BJ (cell line): ENCODE data around the gene NCR3LG1. TPM values are rescaled to one million over a fixed set of nuclear protein-coding genes. Genes with fewer than 3 reads are reported as not detected.

Source experiments
- CTCF ChIA-PET: fragments of 350-600 bp; formaldehyde crosslinking; extraction: SDS; loops from one replicate; lab custom pipeline; 2021; ENCODE audit warnings: antibody characterized with exemption, inconsistent platforms; lab: Yijun Ruan, JAX
- POLR2A ChIA-PET: fragments of 300-600 bp; sonication (Branson Sonifier 250); formaldehyde crosslinking; extraction: SDS; loops from one replicate; lab custom pipeline; 2021; ENCODE audit warnings: antibody characterized with exemption; lab: Charles Lee
- DNase-seq: peaks from one replicate; pipeline ENCODE4 v3.0.0-alpha.2; 2011; ENCODE audit warnings: low read depth
- H3K27me3 ChIP-seq: 2 replicates; pipeline ENCODE4 v1.6.0; 2011; ENCODE audit warnings: low read length; ENCODE audit not compliant: control insufficient read depth, insufficient read depth
- H3K36me3 ChIP-seq: 2 replicates; pipeline ENCODE4 v1.5.1; 2011; ENCODE audit warnings: low read length; ENCODE audit not compliant: control insufficient read depth, insufficient read depth
- H3K4me3 ChIP-seq: 2 replicates; pipeline ENCODE4 v1.5.1; 2011; ENCODE audit warnings: low read depth, mild to moderate bottlenecking, control low read depth, low read length
- polyA plus RNA-seq: library from polyadenylated mRNA; depleted of rRNA; stranded (reverse); fragments of >200 nt; gene quantifications from 2 replicates; pipeline ENCODE4 v1.2.3, GENCODE V29; 2011
- TF ChIP-seq, protein P1 (sequence below): IDR thresholded peaks from 2 replicates; pipeline ENCODE4 v1.5.1; 2011; ENCODE audit warnings: low read depth, mild to moderate bottlenecking, control low read depth, inconsistent platforms, low read length, moderate library complexity; ENCODE audit not compliant: insufficient read depth

Gene NCR3LG1
- polyA plus RNA-seq, 1 experiment: 1.5 TPM

DNA sequence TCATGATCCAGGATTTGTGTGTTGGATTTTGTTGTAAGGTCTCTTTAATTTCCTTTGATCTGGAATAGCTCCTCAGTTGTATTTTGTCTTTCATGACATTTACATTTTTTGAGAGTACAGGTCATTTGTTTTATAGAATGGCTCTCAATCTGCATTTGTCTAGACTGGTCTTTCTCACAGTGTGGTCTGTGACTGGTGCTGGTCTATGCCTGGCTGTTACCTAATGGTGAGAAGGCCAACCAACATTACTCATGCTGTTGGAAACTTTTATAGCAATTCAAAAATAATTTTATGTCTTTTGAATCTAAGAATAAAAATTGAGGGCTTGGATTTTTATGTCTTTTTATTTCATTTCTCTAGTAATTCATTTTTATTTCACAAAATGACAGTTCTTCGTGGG is 3.9 kb upstream of the NCR3LG1 start:
- ChIA-PET CTCF (interaction anchor here (1.1 kb wide), 1 partner anchor 94 kb away, joined by 3 read pairs; no protein-coding TSS in a partner anchor), POLR2A (no interaction called here)
- DNase-seq: no peak
- TF ChIP-seq, protein P1, sequence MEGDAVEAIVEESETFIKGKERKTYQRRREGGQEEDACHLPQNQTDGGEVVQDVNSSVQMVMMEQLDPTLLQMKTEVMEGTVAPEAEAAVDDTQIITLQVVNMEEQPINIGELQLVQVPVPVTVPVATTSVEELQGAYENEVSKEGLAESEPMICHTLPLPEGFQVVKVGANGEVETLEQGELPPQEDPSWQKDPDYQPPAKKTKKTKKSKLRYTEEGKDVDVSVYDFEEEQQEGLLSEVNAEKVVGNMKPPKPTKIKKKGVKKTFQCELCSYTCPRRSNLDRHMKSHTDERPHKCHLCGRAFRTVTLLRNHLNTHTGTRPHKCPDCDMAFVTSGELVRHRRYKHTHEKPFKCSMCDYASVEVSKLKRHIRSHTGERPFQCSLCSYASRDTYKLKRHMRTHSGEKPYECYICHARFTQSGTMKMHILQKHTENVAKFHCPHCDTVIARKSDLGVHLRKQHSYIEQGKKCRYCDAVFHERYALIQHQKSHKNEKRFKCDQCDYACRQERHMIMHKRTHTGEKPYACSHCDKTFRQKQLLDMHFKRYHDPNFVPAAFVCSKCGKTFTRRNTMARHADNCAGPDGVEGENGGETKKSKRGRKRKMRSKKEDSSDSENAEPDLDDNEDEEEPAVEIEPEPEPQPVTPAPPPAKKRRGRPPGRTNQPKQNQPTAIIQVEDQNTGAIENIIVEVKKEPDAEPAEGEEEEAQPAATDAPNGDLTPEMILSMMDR: no peak
- no peak overlapping the region for H3K4me3 ChIP-seq
- H3K36me3 ChIP-seq: no peaks in the 10 kb centered on the region
- no peaks in the 10 kb centered on the region for H3K27me3 ChIP-seq

- DNase-seq: no peak
- H3K4me3 ChIP-seq: no peak overlapping the region
These were observed 987 bp upstream of the NCR3LG1 start for GRCh38 chr11:17350455-17351171.

GRCh38 chr11:17351172-17351509 is 459 bp upstream of the NCR3LG1 start:
- TF ChIP-seq, protein P1: 0 out of 2 replicates have a peak, but pooled peaks have one; percentile 33
- Histone ChIP-seq H3K4me3 (peak overlapping the region; percentile 53), H3K27me3 (no peaks in the 10 kb centered on the region), H3K36me3 (no peaks in the 10 kb centered on the region)
- CTCF ChIA-PET: interaction anchor here (1.0 kb wide), 1 partner anchor 121 kb away, joined by 3 read pairs; no protein-coding TSS in a partner anchor
- POLR2A ChIA-PET: no interaction called here
- no peak for DNase-seq

More at GRCh38 chr11:17350455-17351171, 987 bp upstream of the NCR3LG1 start:
- TF ChIP-seq, protein P1: no peak
- ChIA-PET POLR2A (no interaction called here), CTCF (interaction anchor here (1.0 kb wide), 1 partner anchor 120 kb away, joined by 3 read pairs; no protein-coding TSS in a partner anchor)
- no peaks in the 10 kb centered on the region for H3K27me3 ChIP-seq
- H3K36me3 ChIP-seq: no peaks in the 10 kb centered on the region

- TF ChIP-seq, protein P1: 0 out of 2 replicates have a peak, but pooled peaks have one; percentile 5
- H3K36me3 ChIP-seq: no peaks in the 10 kb centered on the region
- peak; percentile 9 for DNase-seq
- H3K27me3 ChIP-seq: no peaks in the 10 kb centered on the region
- POLR2A ChIA-PET: interaction anchor here (0.6 kb wide), 1 partner anchor 15 kb away, joined by 3 read pairs; no protein-coding TSS in a partner anchor
- CTCF ChIA-PET: interaction anchor here (0.5 to 3.5 kb wide), 19 partner anchors 8 to 346 kb away, joined by 3 to 42 read pairs (median 4); no protein-coding TSS in a partner anchor
- peak overlapping the region; percentile 53 for H3K4me3 ChIP-seq
These were observed 1.6 kb downstream of the NCR3LG1 start for GRCh38 chr11:17352950-17353820.
